HG02938 (cell line): Measurements from ENCODE around the gene DYRK1B.

Experiments
- ATAC-seq: cut with Tn5 transposase; IDR thresholded peaks from one replicate; pipeline ENCODE4 v1.9.1; 2021; ENCODE audit warnings: mild to moderate bottlenecking, moderate library complexity; ENCODE audit not compliant: unreplicated experiment

DYRK1B gene

DNA sequence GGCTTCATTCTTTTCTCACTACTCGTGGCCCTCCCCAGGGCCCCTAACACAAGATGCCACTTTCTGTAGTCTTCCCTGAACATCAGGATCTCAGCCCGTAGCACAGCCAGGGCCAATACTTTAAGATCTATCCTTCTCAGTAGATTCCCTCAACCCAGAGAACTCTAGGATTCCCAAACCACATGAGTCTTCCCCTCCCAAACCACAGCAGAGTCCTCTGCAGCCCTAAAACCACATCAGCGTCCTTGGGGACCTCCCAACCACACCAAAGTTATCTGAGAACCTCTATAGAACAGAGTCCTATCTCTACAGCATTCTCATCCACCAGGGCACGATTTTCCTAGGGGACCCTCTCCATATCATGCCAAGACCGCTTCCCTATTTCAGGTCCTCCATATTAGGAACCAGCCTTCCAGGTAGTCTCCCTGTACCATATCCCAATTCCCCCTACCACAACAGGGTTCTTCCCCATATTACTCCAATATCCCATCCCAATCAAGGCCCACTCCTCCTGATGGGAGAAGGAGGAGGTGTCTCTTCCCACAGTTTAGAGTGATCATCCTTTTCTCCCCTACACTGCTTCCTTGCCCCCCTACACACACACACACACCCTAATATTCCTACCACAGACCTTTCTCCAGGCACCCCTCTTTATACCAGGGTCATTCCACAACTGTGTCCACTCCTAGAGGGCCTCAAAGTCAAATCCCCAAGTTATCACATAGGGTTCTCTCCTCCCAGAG, 1.4 kb downstream of the DYRK1B start:
- no peak for ATAC-seq

DNA sequence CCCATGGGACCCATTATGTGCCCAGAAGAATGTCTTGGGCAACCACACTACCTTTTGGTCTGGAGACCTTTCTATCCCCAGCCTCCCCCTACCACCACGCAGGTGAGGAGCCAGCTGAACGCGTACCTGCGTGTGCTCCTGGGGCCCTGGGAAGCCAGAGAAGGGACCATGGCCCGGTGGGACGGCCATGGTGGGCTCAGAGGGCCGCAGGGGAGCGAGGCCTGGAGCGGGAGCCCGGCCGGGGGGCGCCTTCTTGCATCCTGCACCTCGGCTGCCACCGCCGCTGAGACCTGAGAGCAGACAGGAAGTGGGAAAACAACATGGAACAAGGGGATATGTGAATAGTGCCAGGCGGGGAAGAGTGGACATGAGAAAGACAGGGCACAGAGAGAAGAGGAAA, 2.3 kb downstream of the DYRK1B start:
- ATAC-seq = no peak

- no peak for ATAC-seq
These were observed 3.1 kb downstream of the DYRK1B start for GRCh38 chr19:39830847-39831246.

GRCh38 chr19:39830406-39830805, 3.6 kb downstream of the DYRK1B start:
- no peak for ATAC-seq

DNA sequence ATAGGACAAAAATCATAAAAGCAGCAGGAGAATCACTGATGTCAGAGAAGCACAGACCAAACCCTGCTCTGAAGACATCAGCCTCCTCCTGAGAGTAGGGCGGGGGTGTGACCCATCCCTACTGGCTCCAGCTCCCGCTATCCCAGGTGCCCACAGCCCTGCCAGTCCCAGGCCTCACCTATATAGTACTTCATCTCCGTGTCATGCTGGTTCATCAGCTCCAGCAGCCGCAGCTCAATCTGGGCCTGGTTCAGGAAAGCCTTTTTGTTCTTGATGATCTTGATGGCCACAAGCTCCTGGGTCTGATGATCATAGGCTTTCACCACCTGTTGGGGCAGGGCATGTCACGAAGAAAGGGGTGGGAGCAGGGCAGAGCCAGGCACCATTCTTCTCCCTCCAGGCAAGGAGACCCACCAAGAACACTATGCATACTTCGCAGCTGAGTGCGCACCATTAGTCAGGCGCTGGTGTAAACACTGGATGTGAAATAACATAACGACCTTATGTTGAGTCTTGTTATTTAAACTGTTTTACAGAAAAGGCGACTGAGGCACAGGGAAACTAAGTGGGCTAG, 4.2 kb downstream of the DYRK1B start:
- no peak for ATAC-seq

DNA sequence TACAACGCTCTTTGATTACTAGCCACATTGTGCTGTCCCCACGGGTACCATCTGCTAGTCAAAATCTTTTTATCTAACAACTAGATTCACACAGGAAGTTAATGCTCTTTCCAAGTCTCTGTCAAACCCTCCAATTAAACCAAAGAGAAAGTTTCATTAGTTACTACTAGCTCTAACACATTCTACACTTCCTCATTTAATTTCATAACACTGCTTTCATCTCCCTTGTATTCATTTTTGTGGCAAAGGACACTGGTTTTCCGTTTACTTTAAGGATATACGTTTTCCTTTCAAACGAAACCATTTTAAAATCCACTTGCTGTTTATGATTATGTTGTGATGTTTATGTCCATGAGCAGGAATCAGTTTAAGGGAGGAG, 5.3 kb downstream of the DYRK1B start:
- ATAC-seq = no peak

DNA sequence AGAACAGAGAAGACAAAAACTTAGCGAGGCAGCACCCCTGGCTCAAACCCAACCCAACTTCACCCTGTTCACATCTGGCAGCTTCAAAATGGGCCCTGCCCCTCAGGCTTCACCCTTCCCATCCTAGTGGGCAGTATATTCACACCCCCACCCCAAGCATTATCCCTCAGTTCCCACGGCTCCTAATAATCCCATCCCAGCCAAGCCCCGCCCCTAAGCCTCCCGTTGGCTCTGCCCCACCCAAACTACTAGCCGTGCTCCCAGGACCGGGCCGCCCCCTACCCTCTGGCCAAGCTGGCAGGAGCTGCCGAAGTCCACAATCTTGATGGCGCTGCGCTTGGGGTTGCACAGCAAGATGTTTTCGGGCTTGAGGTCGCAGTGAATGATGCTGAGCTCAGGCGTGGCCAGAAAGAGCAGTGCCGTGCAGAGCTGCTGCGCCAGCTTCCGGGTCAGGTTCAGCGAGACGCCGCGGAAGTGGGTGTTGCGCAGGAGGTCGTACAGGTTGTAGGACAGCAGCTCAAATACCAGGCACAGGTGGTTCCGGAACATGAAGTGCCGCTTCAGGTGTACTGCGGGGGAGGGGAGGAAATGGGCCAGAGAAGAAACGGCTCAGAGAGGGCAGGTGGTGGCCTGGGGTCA, 5.8 kb downstream of the DYRK1B start:
- ATAC-seq = no peak

GRCh38 chr19:39827216-39827615, 6.7 kb downstream of the DYRK1B start:
- no peak for ATAC-seq

DNA sequence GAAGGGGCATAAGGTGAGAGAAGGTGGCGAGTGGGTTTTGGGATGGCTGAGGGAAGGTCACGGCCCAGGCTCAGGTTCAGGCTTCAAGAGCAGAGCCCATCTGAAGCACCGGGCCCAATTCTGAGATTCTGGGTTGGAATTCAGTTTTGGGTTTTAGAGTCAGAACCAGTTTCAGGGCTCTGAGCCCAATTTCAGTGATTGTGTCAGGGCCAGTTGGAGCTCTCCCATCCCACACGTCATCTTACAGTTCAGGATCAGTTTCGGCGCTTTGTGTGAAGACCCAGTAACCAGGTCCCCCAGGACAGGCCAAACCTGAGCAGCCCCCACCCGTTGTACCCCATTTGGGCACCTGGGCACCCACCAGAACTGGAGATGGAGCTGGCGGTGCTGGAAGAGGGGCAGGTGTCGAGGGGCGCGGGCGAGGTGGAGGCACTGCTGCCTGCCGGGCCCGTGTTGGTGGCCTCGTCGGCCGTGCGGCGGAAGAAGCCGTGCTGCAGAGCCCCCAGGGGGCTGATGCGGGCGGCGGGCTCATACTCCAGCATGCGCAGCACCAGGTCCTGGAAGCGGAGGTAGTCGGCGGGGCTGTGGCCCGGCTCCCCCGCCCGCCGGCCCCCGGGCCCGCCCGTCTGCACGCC, 7.5 kb downstream of the DYRK1B start:
- ATAC-seq = no peak

DNA sequence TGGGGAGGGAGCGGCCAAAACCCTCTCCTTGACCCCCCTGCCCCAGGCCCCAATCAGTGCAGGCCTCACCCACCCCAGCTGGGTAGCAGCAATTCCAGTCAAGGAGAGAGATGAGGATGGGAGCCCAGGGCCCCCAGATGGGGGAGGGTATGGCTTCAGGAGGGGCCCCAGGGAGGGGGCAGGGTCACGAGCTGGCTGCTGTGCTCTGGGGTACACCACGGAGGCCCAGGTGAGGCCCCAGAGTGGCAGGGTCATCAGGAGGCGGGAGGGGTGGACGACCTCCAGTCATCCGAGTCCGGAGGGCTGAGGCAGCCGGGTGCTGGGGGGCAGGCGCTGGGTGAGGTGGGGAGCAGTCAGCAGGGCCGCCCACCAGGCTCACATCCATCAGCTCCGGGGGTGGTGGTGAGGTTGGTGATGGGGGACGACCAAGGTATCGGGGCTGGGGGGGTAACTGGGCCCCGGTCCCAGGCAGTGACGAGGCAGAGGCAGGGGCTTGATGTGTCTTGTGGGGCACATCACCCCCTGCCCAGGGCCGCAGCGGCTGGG, 8.4 kb downstream of the DYRK1B start:
- no peak for ATAC-seq

DNA sequence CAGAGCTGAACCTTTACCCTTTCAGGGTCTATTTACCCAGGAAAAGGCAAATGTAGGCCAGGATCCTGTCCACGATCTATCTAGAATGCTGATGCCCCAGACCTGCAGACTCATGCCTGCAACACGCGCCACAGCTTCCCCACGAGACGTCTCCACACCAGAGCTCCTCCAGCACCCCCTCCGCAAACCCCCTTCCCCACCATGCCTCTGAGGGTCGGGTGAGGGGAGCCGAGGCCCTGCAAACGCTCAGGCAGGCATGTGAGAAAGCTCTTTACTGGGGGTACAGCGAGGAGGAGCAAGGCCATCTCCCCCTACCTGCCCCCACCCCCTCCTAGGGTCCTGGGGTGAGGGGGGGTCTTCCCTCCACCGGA, 8.9 kb downstream of the DYRK1B start:
- ATAC-seq = no peak

GRCh38 chr19:39824143-39825092, 9.5 kb downstream of the DYRK1B start:
- ATAC-seq = peak; percentile 87

- ATAC-seq = no peak
These were observed 10.3 kb downstream of the DYRK1B start for GRCh38 chr19:39823686-39824085.

DNA sequence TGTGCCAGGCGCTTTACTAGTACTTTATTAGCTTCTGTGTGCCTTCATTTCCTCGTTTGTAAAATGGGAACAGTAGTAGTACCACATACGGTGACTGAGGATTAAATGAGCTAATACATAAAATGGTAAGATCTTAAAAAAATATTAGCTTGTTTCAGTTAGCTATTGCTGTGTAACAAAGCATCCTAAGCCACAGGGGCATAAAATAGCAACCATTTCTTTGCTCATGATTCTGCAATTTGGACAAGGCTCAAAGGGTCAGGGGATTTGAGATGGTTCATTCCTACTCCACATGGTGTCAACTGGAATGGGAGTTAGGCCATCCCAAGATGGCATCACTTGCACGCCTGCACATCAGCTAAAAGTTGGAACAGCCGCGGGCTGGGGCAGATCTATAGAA, 13.3 kb downstream of the DYRK1B start:
- ATAC-seq = no peak

GRCh38 chr19:39819786-39820185, 14.2 kb downstream of the DYRK1B start:
- no peak for ATAC-seq

- ATAC-seq = no peak
These were observed 15.3 kb downstream of the DYRK1B start for GRCh38 chr19:39818626-39819097.

DNA sequence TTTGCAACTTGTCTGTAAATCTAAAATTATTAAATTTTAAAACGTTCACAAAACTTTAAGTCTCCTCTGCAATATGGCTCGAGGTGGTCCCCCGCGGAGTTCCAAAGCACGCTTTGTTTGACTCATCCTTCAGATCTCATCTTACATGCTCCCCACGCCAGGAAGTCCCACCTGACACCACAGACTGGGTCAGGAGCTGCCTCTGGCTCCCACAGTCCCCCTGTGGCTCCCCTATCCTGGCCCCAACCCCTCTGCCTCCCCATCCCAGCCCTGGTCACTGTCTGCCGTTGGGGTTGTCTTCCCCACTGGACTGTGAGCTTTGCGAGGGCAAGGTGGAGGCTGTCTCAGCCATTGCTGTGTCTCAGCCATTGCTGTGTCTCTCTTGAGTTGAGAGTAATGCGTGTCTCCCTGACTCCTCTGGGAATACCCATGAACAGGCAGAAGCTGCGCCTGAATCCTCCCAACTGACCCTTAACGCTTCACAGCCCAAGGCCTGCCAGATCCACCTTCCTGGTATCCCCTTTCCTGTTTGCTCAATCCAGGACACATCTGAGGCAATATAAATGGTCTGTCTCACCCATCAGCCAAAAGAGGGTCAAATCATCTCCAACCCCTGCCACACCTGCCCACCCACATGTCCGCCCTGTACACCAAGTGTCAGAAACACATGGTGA, 15.9 kb downstream of the DYRK1B start:
- no peak for ATAC-seq

DNA sequence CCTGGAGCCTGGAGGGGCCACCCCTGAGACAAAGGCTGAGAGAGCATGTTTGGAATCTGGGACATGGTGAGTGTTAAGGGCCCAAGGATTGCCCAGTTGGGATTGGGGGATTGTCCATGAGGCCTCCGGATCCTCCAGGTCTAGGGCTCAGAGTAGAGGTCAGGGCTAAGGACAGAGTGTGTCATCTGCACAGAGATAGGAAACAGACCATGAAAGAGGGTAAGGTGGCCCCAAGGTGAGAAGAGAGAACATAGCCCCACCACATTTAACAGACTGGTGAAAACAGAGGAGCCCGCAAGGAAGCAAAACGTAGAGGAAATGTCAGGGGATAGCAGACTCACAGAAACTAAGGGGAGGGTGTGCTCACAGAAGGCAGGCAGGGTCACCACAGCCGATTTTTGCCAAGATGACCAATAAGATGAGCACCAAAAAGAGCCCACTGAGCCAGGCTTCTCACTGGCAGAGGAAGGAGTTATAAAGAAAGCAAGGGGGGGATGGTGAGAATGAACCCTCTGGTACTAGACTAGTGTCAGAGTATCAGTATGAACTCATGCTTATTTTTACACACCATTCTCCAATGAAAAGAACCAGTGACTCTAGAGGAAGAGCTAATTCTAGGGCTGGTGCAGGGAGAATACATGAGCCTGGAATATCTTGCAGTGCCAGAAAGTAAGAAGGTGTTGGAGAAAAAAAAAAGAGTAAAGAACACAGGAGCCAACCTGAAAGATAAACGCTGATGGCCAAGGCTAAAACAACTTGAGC, 17.5 kb downstream of the DYRK1B start:
- ATAC-seq = no peak

GRCh38 chr19:39814595-39814994, 19.4 kb downstream of the DYRK1B start:
- no peak for ATAC-seq
